Measurements from ENCODE around the gene LHX8.

The LHX8 gene

DNA sequence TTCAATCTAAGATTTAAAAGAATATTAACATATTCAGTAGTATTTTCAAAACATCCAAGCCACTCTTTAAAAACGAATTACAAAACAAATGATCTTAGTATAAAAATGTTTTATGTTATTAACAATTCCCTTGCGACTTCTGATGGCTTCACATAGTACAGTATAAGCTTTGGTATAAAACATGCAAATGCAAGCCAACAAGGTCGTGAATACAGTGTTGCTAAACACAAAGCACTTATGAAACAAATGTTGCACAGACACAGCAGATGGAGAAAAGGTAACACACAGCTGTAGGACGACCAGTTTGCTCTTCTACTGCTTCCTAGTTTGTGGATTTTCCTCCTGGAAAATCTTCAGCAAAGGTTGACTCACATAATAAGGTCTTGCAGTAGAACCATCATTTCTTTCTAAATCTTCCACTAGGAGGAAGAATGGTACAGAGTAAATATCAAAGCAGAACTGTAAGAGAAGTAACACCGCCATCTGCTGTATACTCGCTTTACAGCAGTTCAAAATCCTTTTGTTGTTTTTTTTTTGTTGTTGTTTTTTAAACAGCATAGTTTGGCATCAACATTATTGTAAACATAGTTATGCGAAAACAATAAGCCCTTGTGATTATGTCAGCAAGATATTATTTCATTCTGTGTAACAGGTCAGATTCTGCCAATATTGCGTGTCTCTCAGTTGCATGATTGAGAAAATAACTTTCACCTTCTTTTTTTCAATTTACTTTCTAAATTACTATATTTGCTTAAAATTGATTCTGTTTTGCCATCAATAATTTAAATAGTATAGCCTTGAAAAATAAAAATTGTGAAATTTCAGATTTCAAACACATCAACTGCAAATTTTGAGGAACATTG is 69.5 kb downstream of the LHX8 start:
- peak in 3 of 58 donors; percentile 0 to 26 (median 1) for DNase-seq

DNA sequence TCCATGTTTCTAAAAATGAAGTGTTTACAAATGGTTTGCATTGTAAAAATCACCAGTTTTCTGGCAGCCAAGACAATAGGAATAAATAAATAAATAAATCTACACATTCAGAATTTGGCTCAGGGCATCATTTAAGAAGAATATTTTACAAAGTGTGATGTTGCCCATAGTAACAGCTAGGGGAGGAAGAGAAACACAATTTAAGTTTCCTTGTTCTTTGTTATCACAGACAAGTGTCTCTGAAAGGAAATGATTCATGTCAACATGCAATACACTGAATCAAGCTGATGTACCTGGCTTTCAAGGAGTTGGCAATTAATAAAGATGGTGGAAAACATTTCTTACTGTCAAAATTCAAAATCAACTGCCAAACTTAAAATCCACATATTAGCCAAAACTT is 74.7 kb downstream of the LHX8 start:
- no peak for DNase-seq

Measured in anterior cingulate cortex (tissue), 58 donors.